Middle frontal gyrus (tissue), 1 donor: ENCODE results near the gene OBSCN.

Experiments
- DNase-seq: peaks from one replicate; pipeline ENCODE4 v3.0.0-alpha.2; 2015; ENCODE audit warnings: low spot score; ENCODE audit errors: extremely low spot score

The OBSCN gene

DNA sequence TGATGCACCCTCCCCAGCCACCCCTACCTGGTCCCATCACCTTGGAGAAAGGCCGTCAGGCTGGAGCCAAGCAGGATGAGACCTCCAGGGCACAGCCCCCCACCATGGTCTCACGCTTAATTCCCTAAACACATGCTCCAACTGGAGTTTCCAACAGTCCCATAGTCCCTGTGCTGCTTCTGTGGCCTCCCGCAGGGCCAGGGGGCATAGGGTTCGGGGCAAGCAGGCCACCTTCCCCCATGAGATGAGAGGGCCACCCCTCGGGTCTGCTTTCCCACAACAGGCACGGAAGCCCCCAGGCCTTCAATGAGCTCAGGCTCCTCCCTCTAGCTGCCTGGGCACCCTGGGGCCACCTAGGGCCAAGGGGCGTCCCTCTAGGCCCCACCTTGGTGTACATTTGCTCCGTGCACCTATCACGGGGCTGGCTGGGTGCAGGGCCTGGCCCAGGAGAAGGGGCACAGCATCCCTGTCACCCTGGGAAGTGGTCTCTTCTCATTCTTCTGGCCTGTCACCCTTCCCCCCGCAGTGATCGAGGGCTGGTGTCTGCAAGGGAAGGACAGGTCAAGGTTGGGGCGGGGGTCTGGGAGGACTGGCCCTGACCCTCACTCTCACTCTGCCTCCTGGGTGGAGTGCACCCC is 156.3 kb downstream of the OBSCN start:
- DNase-seq, result no peak

DNA sequence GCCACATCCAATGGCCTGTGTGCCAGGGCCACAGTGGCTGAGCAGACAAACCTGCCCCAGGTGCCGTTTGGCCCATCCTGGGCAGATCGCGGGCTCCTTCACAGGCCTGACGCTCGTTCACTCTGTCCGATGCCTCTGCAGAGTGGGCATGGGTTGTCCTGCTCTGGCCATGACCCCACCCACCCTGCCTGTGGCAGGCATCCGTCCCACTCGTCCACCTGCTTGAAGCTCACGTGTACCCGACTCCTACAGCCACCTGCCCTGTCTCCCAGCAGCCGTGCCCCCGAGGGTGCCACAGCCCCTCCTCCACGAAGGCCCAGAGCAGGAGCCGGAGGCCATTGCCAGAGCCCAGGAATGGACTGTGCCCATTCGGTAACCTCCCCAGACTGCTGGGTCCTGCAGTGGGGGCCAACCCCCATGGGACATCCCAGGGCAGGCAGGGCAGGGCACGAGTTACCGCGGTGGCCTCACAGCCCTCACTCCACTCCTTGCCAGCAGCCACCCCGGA is 156.9 kb downstream of the OBSCN start:
- no peak for DNase-seq

- DNase-seq, result no peak
Observed at GRCh38 chr1:228365271-228366061, 157.6 kb downstream of the OBSCN start.

- no peak for DNase-seq
Observed at GRCh38 chr1:228366062-228366865, 158.4 kb downstream of the OBSCN start.

DNA sequence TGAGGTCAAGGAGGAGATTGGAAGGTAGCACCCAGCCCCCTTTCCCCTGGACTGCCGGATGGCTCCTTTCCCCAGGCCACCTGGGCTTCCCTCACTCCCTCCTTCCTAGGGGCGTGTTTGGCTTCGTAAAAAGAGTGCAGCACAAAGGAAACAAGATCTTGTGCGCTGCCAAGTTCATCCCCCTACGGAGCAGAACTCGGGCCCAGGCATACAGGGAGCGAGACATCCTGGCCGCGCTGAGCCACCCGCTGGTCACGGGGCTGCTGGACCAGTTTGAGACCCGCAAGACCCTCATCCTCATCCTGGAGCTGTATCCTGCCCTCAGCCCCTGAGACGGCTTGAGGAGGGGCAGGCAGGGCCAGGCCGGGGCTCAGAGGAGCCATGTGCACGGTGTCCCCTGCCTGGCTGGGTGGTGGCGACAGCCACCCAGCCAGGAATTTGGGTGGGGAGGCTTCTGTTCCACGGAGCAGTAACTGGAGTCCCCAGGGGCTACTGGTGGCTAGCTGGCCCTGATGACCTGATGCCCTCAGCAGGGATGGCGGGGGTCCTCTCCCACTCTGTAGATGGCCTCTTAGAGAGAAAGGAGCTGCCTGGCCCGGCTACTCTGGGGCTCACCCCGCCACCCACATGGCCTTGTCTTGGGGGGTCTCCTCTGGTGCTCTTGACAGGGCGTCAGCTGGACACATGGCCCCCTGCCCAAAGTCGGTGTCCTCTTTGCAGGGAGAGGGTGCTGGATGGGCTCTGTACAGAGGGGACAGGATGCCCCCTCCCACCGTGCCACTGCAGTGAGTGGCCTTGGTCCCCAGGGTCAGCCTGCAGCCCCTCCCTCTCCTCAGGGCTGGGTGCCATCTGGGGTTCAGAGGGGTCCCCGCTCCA is 159.3 kb downstream of the OBSCN start:
- DNase-seq, result no peak

DNA sequence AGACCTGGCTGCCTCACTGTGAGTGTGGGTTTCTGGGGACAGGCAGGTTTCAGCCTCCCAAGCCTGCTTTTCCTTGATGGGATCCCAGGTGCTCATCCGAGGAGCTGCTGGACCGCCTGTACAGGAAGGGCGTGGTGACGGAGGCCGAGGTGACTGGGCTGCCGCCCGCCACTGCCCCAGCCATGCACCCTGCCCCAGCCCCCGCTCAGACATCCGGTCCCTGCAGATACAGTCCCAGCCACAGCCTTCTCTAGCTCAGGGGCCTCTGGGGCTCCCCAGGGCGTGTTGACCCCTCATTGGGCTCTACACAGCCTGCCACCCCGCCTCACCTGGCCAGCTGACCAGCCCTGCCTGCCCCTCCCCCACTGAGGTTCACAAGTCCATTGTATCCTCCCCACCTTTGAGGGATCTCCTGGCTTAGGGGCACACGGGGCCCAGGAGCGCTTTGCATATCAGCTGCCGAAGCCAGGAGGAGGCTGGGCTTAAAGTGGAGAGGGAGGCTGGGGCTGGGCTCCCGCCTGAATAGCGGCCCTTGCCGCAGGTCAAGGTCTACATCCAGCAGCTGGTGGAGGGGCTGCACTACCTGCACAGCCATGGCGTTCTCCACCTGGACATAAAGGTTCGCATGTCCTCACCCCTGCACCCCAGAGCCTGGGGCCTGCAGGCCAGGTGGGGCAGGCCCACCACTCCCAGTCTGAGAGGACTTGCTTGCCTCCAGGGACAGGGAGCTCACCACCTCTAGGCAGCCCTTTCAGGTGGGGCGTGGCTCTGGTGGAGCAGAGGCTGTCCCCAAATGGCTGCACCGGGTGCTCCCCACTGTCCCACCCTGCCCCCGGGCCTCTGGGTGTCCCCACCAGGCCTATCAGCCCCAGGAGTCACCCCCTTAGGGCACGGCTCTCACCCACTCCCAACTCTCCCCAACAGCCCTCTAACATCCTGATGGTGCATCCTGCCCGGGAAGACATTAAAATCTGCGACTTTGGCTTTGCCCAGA is 160.3 kb downstream of the OBSCN start:
- DNase-seq, result no peak

DNA sequence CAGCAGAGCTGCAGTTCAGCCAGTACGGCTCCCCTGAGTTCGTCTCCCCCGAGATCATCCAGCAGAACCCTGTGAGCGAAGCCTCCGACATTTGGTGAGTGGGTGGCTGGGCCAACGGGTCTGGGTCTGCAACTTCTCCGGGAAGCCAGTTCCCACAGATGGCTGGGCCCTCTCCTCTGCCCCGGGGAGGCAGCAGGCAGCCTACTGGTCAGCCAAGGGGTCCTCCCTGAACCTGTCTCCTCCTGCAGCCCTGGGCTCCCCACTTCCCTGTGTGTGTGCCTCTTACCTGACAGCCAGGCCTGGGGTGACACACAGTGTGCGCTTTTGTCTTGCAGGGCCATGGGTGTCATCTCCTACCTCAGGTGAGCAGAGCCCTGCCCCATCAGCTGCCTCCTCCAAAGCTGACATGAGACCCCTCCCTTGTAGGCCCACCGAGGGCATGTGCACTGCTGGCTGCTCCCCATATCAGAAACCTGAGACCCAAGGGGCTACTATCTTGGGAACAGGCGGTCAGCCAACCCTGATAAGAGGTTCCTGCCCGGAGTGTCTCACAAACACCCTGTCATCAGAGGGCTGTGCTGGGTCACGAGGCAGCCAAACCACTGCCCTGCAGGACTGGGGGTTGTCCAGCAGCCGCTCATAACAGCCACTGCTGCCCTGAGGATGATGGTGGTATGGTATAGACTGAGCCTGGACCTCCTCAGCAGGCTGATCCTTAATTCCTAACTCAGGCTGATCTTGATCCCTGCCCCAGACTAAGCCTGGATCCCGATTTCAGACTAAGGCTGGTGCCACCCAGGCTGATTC is 161.2 kb downstream of the OBSCN start:
- DNase-seq, result no peak

- no peak for DNase-seq
Observed at GRCh38 chr1:228369608-228370438, 162.0 kb downstream of the OBSCN start.

DNA sequence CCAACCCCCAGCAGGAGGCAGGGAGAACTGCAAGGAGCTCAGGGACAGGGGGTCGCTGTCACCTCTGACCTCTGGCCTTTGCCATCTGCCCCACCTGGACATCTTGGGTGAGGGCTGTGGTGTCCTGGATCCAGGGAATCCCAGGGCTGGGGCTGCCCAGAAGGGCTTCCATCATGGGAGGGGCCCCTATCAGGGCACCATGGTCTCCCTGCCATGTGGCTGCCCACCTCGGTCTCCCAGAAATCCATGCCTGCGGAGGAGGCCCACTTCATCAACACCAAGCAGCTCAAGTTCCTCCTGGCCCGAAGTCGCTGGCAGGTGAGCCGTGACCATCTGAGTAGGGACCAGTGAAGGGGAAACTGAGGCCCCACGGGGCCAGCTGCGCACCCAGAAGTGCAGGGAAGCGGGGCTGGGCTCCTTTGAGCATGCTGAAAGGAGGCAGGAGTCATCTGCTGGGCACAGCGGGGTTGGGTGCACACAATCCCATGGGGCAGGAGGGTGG is 162.6 kb downstream of the OBSCN start:
- no peak for DNase-seq

GRCh38 chr1:228370941-228371740 is 163.3 kb downstream of the OBSCN start:
- no peak for DNase-seq

DNA sequence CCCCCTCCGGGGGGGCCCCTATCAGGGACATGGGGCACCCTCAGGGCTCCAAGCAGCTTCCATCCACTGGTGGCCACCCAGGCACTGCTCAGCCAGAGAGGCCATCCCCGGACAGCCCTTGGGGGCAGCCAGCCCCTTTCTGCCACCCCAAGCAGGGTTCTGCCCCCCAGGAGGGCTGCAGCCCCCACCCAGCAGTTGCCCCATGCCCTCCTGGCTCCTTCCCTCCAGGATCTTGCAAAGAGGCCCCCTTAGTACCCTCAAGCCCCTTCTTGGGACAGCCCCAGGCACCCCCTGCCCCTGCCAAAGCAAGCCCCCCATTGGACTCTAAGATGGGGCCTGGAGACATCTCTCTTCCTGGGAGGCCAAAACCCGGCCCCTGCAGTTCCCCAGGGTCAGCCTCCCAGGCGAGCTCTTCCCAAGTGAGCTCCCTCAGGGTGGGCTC is 163.9 kb downstream of the OBSCN start:
- DNase-seq, result no peak

DNA sequence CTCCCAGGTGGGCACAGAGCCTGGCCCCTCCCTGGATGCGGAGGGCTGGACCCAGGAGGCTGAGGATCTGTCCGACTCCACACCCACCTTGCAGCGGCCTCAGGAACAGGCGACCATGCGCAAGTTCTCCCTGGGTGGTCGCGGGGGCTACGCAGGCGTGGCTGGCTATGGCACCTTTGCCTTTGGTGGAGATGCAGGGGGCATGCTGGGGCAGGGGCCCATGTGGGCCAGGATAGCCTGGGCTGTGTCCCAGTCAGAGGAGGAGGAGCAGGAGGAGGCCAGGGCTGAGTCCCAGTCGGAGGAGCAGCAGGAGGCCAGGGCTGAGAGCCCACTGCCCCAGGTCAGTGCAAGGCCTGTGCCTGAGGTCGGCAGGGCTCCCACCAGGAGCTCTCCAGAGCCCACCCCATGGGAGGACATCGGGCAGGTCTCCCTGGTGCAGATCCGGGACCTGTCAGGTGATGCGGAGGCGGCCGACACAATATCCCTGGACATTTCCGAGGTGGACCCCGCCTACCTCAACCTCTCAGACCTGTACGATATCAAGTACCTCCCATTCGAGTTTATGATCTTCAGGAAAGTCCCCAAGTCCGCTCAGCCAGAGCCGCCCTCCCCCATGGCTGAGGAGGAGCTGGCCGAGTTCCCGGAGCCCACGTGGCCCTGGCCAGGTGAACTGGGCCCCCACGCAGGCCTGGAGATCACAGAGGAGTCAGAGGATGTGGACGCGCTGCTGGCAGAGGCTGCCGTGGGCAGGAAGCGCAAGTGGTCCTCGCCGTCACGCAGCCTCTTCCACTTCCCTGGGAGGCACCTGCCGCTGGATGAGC is 164.5 kb downstream of the OBSCN start:
- DNase-seq, result no peak

- no peak for DNase-seq
Observed at GRCh38 chr1:228373004-228373680, 165.3 kb downstream of the OBSCN start.

- DNase-seq, result no peak
Observed at GRCh38 chr1:228373681-228374571, 166.1 kb downstream of the OBSCN start.
